Endothelial cell of umbilical vein (primary cell): Measurements from ENCODE around the gene PEAR1. TPM values are rescaled to one million over a fixed set of nuclear protein-coding genes. Genes with fewer than 3 reads are reported as not detected.
A peak's percentile ranks its signal among the peaks of the same experiment; 100 is the strongest.

Experiments used
- BruUV-seq: library from RNA; stranded (reverse); fragments of 400-500 nt; replicated peaks from 2 replicates; lab custom pipeline; 2021; lab: Mats Ljungman, UMichigan
- CTCF ChIA-PET: fragments of 300-600, 350-600 bp; sonication (Branson Sonifier 250); formaldehyde crosslinking; loops from one replicate; lab custom pipeline; 2021; ENCODE audit warnings: antibody characterized with exemption, inconsistent platforms; lab: Charles Lee
- POLR2A ChIA-PET: fragments of 300-600, 350-600 bp; sonication (Branson Sonifier 250); formaldehyde crosslinking; loops from one replicate; lab custom pipeline; 2021; ENCODE audit warnings: antibody characterized with exemption, inconsistent platforms; lab: Charles Lee
- DNase-seq: peaks from one replicate; pipeline ENCODE4 v3.0.0-alpha.2; 2011; ENCODE audit warnings: low read depth, low spot score
- FAIRE-seq: peaks from 2 replicates; lab custom pipeline; 2011; peaks lifted over from hg19 to GRCh38; lab: Jason Lieb, UNC
- H2AFZ ChIP-seq: 2 replicates; pipeline ENCODE4 v1.6.0; 2012; ENCODE audit warnings: low read depth, low read length, control low read depth, inconsistent platforms
- H3K27ac ChIP-seq: 2 replicates; pipeline ENCODE4 v1.5.1; 2011; ENCODE audit warnings: low read depth, mild to moderate bottlenecking, control low read depth, low read length, moderate library complexity; ENCODE audit not compliant: insufficient read depth
- H3K27me3 ChIP-seq, 2 experiments: 2 replicates each; pipeline versions ENCODE4 v1.6.0 to v1.6.1; 2011; ENCODE audit warnings: low read length in 2 of 2, mixed read lengths in 1 of 2; ENCODE audit not compliant: control insufficient read depth in 2 of 2, insufficient read depth in 2 of 2
- H3K36me3 ChIP-seq, 2 experiments: 2 replicates in 1 of 2; 3 replicates in 1 of 2; pipeline ENCODE4 v1.5.1; 2011; ENCODE audit warnings: low read length in 2 of 2, mild to moderate bottlenecking in 1 of 2, moderate library complexity in 1 of 2; ENCODE audit not compliant: control insufficient read depth in 2 of 2, insufficient read depth in 2 of 2; ENCODE audit errors: extremely low read depth in 1 of 2
- H3K4me1 ChIP-seq: 3 replicates; pipeline ENCODE4 v1.5.1; 2011; ENCODE audit warnings: mild to moderate bottlenecking, low read length; ENCODE audit not compliant: control insufficient read depth, insufficient read depth; ENCODE audit errors: extremely low read depth
- H3K4me2 ChIP-seq: 2 replicates; pipeline ENCODE4 v1.6.1; 2011; ENCODE audit warnings: low read length, control low read depth, mixed read lengths; ENCODE audit not compliant: insufficient read depth
- H3K4me3 ChIP-seq, 3 experiments: fragments of 200-600 bp in 1 of 3; sonication (generic), shearing (Covaris generic) in 1 of 3; replicated peaks in 1 of 3; 2 replicates each; pipeline ENCODE4 v1.5.1; 2011 to 2016; ENCODE audit warnings: control low read depth in 3 of 3, low read length in 3 of 3, mild to moderate bottlenecking in 2 of 3, inconsistent platforms in 1 of 3, low read depth in 1 of 3, moderate library complexity in 1 of 3; ENCODE audit not compliant: insufficient read depth in 1 of 3
- H3K79me2 ChIP-seq: 2 replicates; pipeline ENCODE4 v1.6.0; 2012; ENCODE audit warnings: low read length, inconsistent platforms; ENCODE audit not compliant: control insufficient read depth, insufficient read depth
- H3K9ac ChIP-seq: replicated peaks from 2 replicates; pipeline ENCODE3; 2011; ENCODE audit warnings: low read length, control low read depth; ENCODE audit not compliant: insufficient read depth; ENCODE audit errors: extremely low read depth
- H3K9me1 ChIP-seq: replicated peaks from 3 replicates; pipeline ENCODE4 v1.6.0; 2011; ENCODE audit warnings: mild to moderate bottlenecking, low read length; ENCODE audit not compliant: control insufficient read depth, insufficient read depth; ENCODE audit errors: extremely low read depth
- H3K9me3 ChIP-seq: replicated peaks from 2 replicates; pipeline ENCODE4 v1.5.1; 2012; ENCODE audit warnings: low read length, inconsistent platforms; ENCODE audit not compliant: control insufficient read depth, insufficient read depth
- H4K20me1 ChIP-seq: replicated peaks from 2 replicates; pipeline ENCODE3; 2011; ENCODE audit warnings: mild to moderate bottlenecking, low read length; ENCODE audit not compliant: control insufficient read depth, insufficient read depth; ENCODE audit errors: extremely low read depth
- EZH2 ChIP-seq: IDR thresholded peaks from 2 replicates; pipeline ENCODE4 v1.6.1; 2012; ENCODE audit warnings: borderline replicate concordance, low read depth, mild to moderate bottlenecking, moderate library complexity, low read length, inconsistent platforms; ENCODE audit not compliant: severe bottlenecking
- FOS ChIP-seq: IDR thresholded peaks from 2 replicates; pipeline ENCODE4 v1.6.1; 2011; ENCODE audit warnings: mild to moderate bottlenecking, low read length, moderate library complexity, borderline replicate concordance; ENCODE audit not compliant: insufficient read depth
- GATA2 ChIP-seq: IDR thresholded peaks from 2 replicates; pipeline ENCODE4 v1.7.0; 2011; ENCODE audit warnings: low read depth, mild to moderate bottlenecking, moderate library complexity, mixed read lengths, low read length; ENCODE audit not compliant: insufficient read length, insufficient read depth
- JUN ChIP-seq: IDR thresholded peaks from 2 replicates; pipeline ENCODE4 v1.6.1; 2011; ENCODE audit warnings: borderline replicate concordance, low read depth; ENCODE audit not compliant: insufficient read length, insufficient read depth
- MAX ChIP-seq: IDR thresholded peaks from 2 replicates; pipeline ENCODE4 v1.6.1; 2011; ENCODE audit not compliant: insufficient read depth, insufficient read length
- MYC ChIP-seq: IDR thresholded peaks from one replicate; pipeline ENCODE4 v1.6.1; 2011; ENCODE audit warnings: mild to moderate bottlenecking, low read depth, low read length
- POLR2A ChIP-seq: IDR thresholded peaks from 2 replicates; pipeline ENCODE4 v1.6.1; 2012; ENCODE audit warnings: low read depth, mild to moderate bottlenecking, control low read depth, low read length
- POLR2AphosphoS5 ChIP-seq: IDR thresholded peaks from 2 replicates; pipeline ENCODE4 v1.6.1; 2012; ENCODE audit warnings: low read depth, mild to moderate bottlenecking, control low read depth, low read length, moderate library complexity; ENCODE audit not compliant: insufficient read depth
- dilution Hi-C: fragments of 300-500 bp; cut with MboI; formaldehyde crosslinking; loops from one replicate; pipeline ENCODE4 v1.15.0; 2019; ENCODE audit warnings: low sequenced_read_pairs; ENCODE audit not compliant: extremely low pct_ligation_motif_present
- intact Hi-C: fragments of 100-400 bp; cut with micrococcal nuclease; formaldehyde crosslinking; loops from one replicate; pipeline ENCODE4 v1.10.0; 2022
- polyA plus RNA-seq, 4 experiments: library from polyadenylated mRNA; depleted of rRNA in 3 of 4; stranded (reverse) in 3 of 4; unstranded in 1 of 4; fragments of >200 nt; gene quantifications; 2 replicates each; pipeline versions ENCODE4 v1.2.1 to v1.2.3, GENCODE V29; 2011 to 2012; ENCODE audit warnings: missing spikeins in 1 of 4
- total RNA-seq: library from RNA; stranded (reverse); gene quantifications from 2 replicates; pipeline ENCODE4 v1.2.3, GENCODE V29; 2021

Gene PEAR1
- total and polyA plus RNA-seq, 2 donors (not counting 3 experiments of a cell fraction or from before 2014, with no cell fraction given) = 90.7 to 106 TPM

GRCh38 chr1:156901590-156901900 is 8.0 kb downstream of the PEAR1 start:
- no peak overlapping the region for H2AFZ ChIP-seq
- H3K9me3 ChIP-seq = no peaks in the 10 kb centered on the region
- H3K27me3 ChIP-seq = no peaks in the 10 kb centered on the region
- no TSS peak for BruUV-seq
- no peak overlapping the region for H3K4me2 ChIP-seq
- no peak overlapping the region for H3K4me3 ChIP-seq
- intact Hi-C loops = no loop called here
- peaks cover 89% of the 10 kb centered on the region for H3K4me1 ChIP-seq
- H3K36me3 ChIP-seq = peaks cover 7 to 16% of the 10 kb centered on the region in 2 experiments
- peak overlapping the region; percentile 95 for H3K27ac ChIP-seq
- DNase-seq (no peak), FAIRE-seq (no peak)
- no peaks in the 10 kb centered on the region for H3K9me1 ChIP-seq
- no peaks in the 10 kb centered on the region for H4K20me1 ChIP-seq
- no peak overlapping the region for H3K9ac ChIP-seq
- POLR2A ChIA-PET = no interaction called here
- H3K79me2 ChIP-seq = peaks cover 92% of the 10 kb centered on the region
- dilution Hi-C loops = no loop called here
- CTCF ChIA-PET = interaction anchor here (1.0 to 2.0 kb wide), 8 partner anchors 9 to 174 kb away, joined by 3 to 8 read pairs (median 5); partner anchors contain the start of gene METTL25B
- TF ChIP-seq JUN (no peak), GATA2 (no peak), FOS (no peak), POLR2AphosphoS5 (no peak), POLR2A (no peak), MYC (no peak)

- H3K36me3 ChIP-seq = peaks cover 11 to 19% of the 10 kb centered on the region in 2 experiments
- H3K79me2 ChIP-seq = peaks cover 87% of the 10 kb centered on the region
- no peak overlapping the region for H3K4me2 ChIP-seq
- H2AFZ ChIP-seq = no peak overlapping the region
- H3K9me1 ChIP-seq = no peaks in the 10 kb centered on the region
- no peak overlapping the region for H3K27ac ChIP-seq
- DNase-seq (peak; percentile 28), FAIRE-seq (peak; percentile 64)
- no peaks in the 10 kb centered on the region for H3K9me3 ChIP-seq
- H3K4me3 ChIP-seq = no peak overlapping the region
- H3K4me1 ChIP-seq = peaks cover 90% of the 10 kb centered on the region
- ChIA-PET POLR2A (no interaction called here), CTCF (interaction anchor here (1.2 to 2.0 kb wide), 8 partner anchors 9 to 213 kb away, joined by 3 to 8 read pairs (median 5); no protein-coding TSS in a partner anchor)
- H3K9ac ChIP-seq = no peak overlapping the region
- H3K27me3 ChIP-seq = no peaks in the 10 kb centered on the region
- dilution Hi-C loops = no loop called here
- BruUV-seq = no TSS peak
- intact Hi-C loops = no loop called here
- TF ChIP-seq POLR2AphosphoS5 = no peak
- no peak for TF ChIP-seq MAX
- no peak for TF ChIP-seq EZH2
- no peak for TF ChIP-seq GATA2
- no peak for TF ChIP-seq FOS
- H4K20me1 ChIP-seq = no peaks in the 10 kb centered on the region
These were observed 8.7 kb downstream of the PEAR1 start for GRCh38 chr1:156901966-156902915.
